HepG2 (cell line): ENCODE data around the gene MYO7A. TPM values are rescaled to one million over a fixed set of nuclear protein-coding genes. Genes with fewer than 3 reads are reported as not detected.

Source experiments
- BHLHE40 ChIP-seq: IDR thresholded peaks from 2 replicates; pipeline ENCODE4 v1.6.1; 2011; ENCODE audit warnings: low read length, improper control_type of control experiment
- DPF2 ChIP-seq: sonication (generic); formaldehyde crosslinking; IDR thresholded peaks from 2 replicates; pipeline ENCODE4 v1.4.0; 2020; ENCODE audit warnings: mild to moderate bottlenecking, low read depth, missing genetic modification reagents, borderline replicate concordance
- ETV5 ChIP-seq: IDR thresholded peaks from 2 replicates; pipeline ENCODE4 v1.6.1; 2018; ENCODE audit warnings: missing biosample characterization, missing genetic modification reagents, inconsistent platforms, borderline replicate concordance
- HOXA7 ChIP-seq: sonication (generic); formaldehyde crosslinking; IDR thresholded peaks from 2 replicates; pipeline ENCODE4 v1.8.1; 2022; ENCODE audit warnings: mild to moderate bottlenecking, missing genetic modification reagents, moderate library complexity
- MTA1 ChIP-seq: sonication (generic); formaldehyde crosslinking; IDR thresholded peaks from 2 replicates; pipeline ENCODE4 v1.4.0; 2020; ENCODE audit warnings: missing genetic modification reagents, mild to moderate bottlenecking, borderline replicate concordance
- NCOA2 ChIP-seq: sonication (generic); formaldehyde crosslinking; IDR thresholded peaks from 2 replicates; pipeline ENCODE4 v1.8.0; 2022; ENCODE audit warnings: inconsistent platforms
- NCOR1 ChIP-seq: fragments of 200-600 bp; sonication (generic); IDR thresholded peaks from 2 replicates; pipeline ENCODE4 v1.7.0; 2017; ENCODE audit warnings: antibody characterized with exemption, low read length, borderline replicate concordance
- PRDM15 ChIP-seq: sonication (generic); formaldehyde crosslinking; IDR thresholded peaks from 2 replicates; pipeline ENCODE4 v1.4.0; 2020; ENCODE audit warnings: missing genetic modification reagents
- RAD51 ChIP-seq: fragments of 450-650 bp; IDR thresholded peaks from 2 replicates; pipeline ENCODE4 v1.6.1; 2016; ENCODE audit warnings: borderline replicate concordance
- RBAK ChIP-seq: sonication (generic); formaldehyde crosslinking; IDR thresholded peaks from 2 replicates; pipeline ENCODE4 v1.5.1; 2020; ENCODE audit warnings: mild to moderate bottlenecking, missing genetic modification reagents
- REL ChIP-seq: sonication (generic); formaldehyde crosslinking; conservative IDR thresholded peaks from 2 replicates; pipeline ENCODE4 v1.8.0; 2022; ENCODE audit warnings: mild to moderate bottlenecking, missing genetic modification reagents, moderate library complexity
- RORA ChIP-seq: sonication (generic); formaldehyde crosslinking; IDR thresholded peaks from 2 replicates; pipeline ENCODE4 v1.5.0; 2020; ENCODE audit warnings: mild to moderate bottlenecking, missing genetic modification reagents, moderate library complexity
- SKIL ChIP-seq: sonication (generic); formaldehyde crosslinking; IDR thresholded peaks from 2 replicates; pipeline ENCODE4 v1.8.0; 2022; ENCODE audit warnings: missing genetic modification reagents, mild to moderate bottlenecking, moderate library complexity, borderline replicate concordance
- SMARCE1 ChIP-seq: fragments of 450-650 bp; IDR thresholded peaks from 2 replicates; pipeline ENCODE4 v1.6.1; 2017; ENCODE audit warnings: borderline replicate concordance
- SPEN ChIP-seq: sonication (generic); formaldehyde crosslinking; IDR thresholded peaks from 2 replicates; pipeline ENCODE4 v1.5.1; 2020; ENCODE audit warnings: low read depth, mild to moderate bottlenecking, missing genetic modification reagents
- THAP7 ChIP-seq: sonication (generic); formaldehyde crosslinking; IDR thresholded peaks from 2 replicates; pipeline ENCODE4 v1.8.1; 2023; ENCODE audit warnings: mild to moderate bottlenecking, missing genetic modification reagents
- XBP1 ChIP-seq: sonication (generic); formaldehyde crosslinking; IDR thresholded peaks from 2 replicates; pipeline ENCODE4 v1.5.0; 2020; ENCODE audit warnings: missing genetic modification reagents
- ZNF124 ChIP-seq: sonication (generic); formaldehyde crosslinking; IDR thresholded peaks from 2 replicates; pipeline ENCODE4 v1.4.0; 2020; ENCODE audit warnings: missing genetic modification reagents
- ZNF274 ChIP-seq: sonication (generic); formaldehyde crosslinking; IDR thresholded peaks from 2 replicates; pipeline ENCODE4 v1.5.1; 2020; ENCODE audit warnings: mild to moderate bottlenecking, missing genetic modification reagents
- ZNF335 ChIP-seq: sonication (generic); formaldehyde crosslinking; IDR thresholded peaks from 2 replicates; pipeline ENCODE4 v1.4.0; 2020; ENCODE audit warnings: missing genetic modification reagents
- ZNF382 ChIP-seq: sonication (generic); formaldehyde crosslinking; IDR thresholded peaks from 2 replicates; pipeline ENCODE4 v1.5.0; 2020; ENCODE audit warnings: missing genetic modification reagents, mild to moderate bottlenecking, borderline replicate concordance
- ZNF780A ChIP-seq: sonication (generic); formaldehyde crosslinking; IDR thresholded peaks from 2 replicates; pipeline ENCODE4 v1.8.0; 2022; ENCODE audit warnings: mild to moderate bottlenecking, missing genetic modification reagents, moderate library complexity
- ZSCAN29 ChIP-seq: sonication (generic); formaldehyde crosslinking; conservative IDR thresholded peaks from 2 replicates; pipeline ENCODE4 v1.4.0; 2020; ENCODE audit warnings: mild to moderate bottlenecking, missing genetic modification reagents
- polyA plus RNA-seq, 8 experiments: library from polyadenylated mRNA; depleted of rRNA in 3 of 8; stranded (reverse) in 7 of 8; unstranded in 1 of 8; fragments of >200 nt; fragmentation: Illumina TruSeq in 4 of 8; extraction: Trizol in 4 of 8; gene quantifications; 2 replicates each; pipeline versions ENCODE4 v1.2.1 to v1.2.3, GENCODE V29; 2011 to 2016; ENCODE audit warnings: low read depth in 4 of 8, missing spikeins in 1 of 8, mixed read lengths in 1 of 8; ENCODE audit not compliant: insufficient read depth in 1 of 8
- total RNA-seq, 5 experiments: library from RNA; depleted of rRNA; stranded (reverse); fragments of >200 nt; fragmentation: Illumina TruSeq; extraction: Trizol; gene quantifications; 2 replicates each; pipeline ENCODE4 v1.2.3, GENCODE V29; 2016; ENCODE audit warnings: low read depth in 1 of 5
- TF ChIP-seq, protein P1 (sequence below): sonication (generic); formaldehyde crosslinking; IDR thresholded peaks from 2 replicates; pipeline ENCODE4 v1.4.0; 2020; ENCODE audit warnings: missing genetic modification reagents, borderline replicate concordance

Gene MYO7A
- total and polyA plus RNA-seq, 2 of the 13 experiments (the other 11 are each of a cell fraction or from before 2014, with no cell fraction given): 7.5 to 10.0 TPM

- TF ChIP-seq RBAK (CRISPR knock-in tag) (no peak), ZSCAN29 (CRISPR knock-in tag) (0 out of 2 replicates have a peak, but pooled peaks have one; percentile 47), PRDM15 (no peak), ZNF780A (CRISPR knock-in tag) (no peak), RAD51 (no peak), MTA1 (CRISPR knock-in tag) (peak; percentile 91), ZNF274 (CRISPR knock-in tag) (no peak), HOXA7 (CRISPR knock-in tag) (no peak), ZNF124 (CRISPR knock-in tag) (0 out of 2 replicates have a peak, but pooled peaks have one; percentile 45), THAP7 (no peak), ZNF382 (CRISPR knock-in tag) (no peak), SKIL (no peak), ZNF335 (0 out of 2 replicates have a peak, but pooled peaks have one; percentile 42), NCOR1 (peak; percentile 81), XBP1 (CRISPR knock-in tag) (no peak), ETV5 (peak; percentile 70; the same call in 1 of the 2 replicates), REL (CRISPR knock-in tag) (no peak), SPEN (peak; percentile 70), SMARCE1 (no peak), BHLHE40 (no peak), RORA (CRISPR knock-in tag) (no peak), NCOA2 (peak; percentile 73), DPF2 (CRISPR knock-in tag) (peak; percentile 63; the same call in 1 of the 2 replicates)
- TF ChIP-seq, protein P1, sequence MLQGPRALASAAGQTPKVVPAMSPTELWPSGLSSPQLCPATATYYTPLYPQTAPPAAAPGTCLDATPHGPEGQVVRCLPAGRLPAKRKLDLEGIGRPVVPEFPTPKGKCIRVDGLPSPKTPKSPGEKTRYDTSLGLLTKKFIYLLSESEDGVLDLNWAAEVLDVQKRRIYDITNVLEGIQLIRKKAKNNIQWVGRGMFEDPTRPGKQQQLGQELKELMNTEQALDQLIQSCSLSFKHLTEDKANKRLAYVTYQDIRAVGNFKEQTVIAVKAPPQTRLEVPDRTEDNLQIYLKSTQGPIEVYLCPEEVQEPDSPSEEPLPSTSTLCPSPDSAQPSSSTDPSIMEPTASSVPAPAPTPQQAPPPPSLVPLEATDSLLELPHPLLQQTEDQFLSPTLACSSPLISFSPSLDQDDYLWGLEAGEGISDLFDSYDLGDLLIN (CRISPR knock-in tag): no peak
These were observed 16.9 kb downstream of the MYO7A start (continued) for GRCh38 chr11:77144857-77145428.
